Measurements from ENCODE around the gene PHRF1. TPM values are rescaled to one million over a fixed set of nuclear protein-coding genes. Genes with fewer than 3 reads are reported as not detected.
"Not testable (repeated sequence)": the region's sequence is repeated elsewhere in the genome, so short reads cannot be mapped to it uniquely, and the experiment has no call there.

Gene PHRF1
- total RNA-seq, 2 donors from 2014 or later, result 17.3 to 21.5 TPM

GRCh38 chr11:567629-568292 is 8.5 kb upstream of the PHRF1 start:
- intact Hi-C loops (cut with DNase I), result no loop called here
- no peak for DNase-seq
- peak; percentile 15 to 32 for ATAC-seq

GRCh38 chr11:568306-569157 is 7.7 kb upstream of the PHRF1 start:
- peak; percentile 92 to 95 for ATAC-seq
- intact Hi-C loops (cut with DNase I), result no loop called here
- peak; percentile 94 for DNase-seq

- peak; percentile 5 to 8 for ATAC-seq
- intact Hi-C loops (cut with DNase I), result no loop called here
- peak; percentile 66 for DNase-seq
These were observed 6.9 kb upstream of the PHRF1 start for GRCh38 chr11:569158-569885.

GRCh38 chr11:571802-572185 is 4.5 kb upstream of the PHRF1 start:
- intact Hi-C loops (cut with DNase I), result no loop called here
- ATAC-seq (no peak), DNase-seq (no peak)

GRCh38 chr11:573146-573759 is 3.0 kb upstream of the PHRF1 start:
- no peak for ATAC-seq
- DNase-seq, result no peak
- intact Hi-C loops (cut with DNase I), result no loop called here

GRCh38 chr11:574031-574570 is 2.2 kb upstream of the PHRF1 start:
- intact Hi-C loops (cut with DNase I); DNase-seq; ATAC-seq: not testable (repeated sequence)

GRCh38 chr11:574632-575312 is 1.5 kb upstream of the PHRF1 start:
- ATAC-seq (peak; percentile 1 to 7), DNase-seq (no peak)
- intact Hi-C loops (cut with DNase I), result loop anchor here in 1 of 2 donors (5.0 kb wide), 1 partner anchor 38 kb away; no protein-coding TSS in a partner anchor

GRCh38 chr11:575313-575995 is 816 bp upstream of the PHRF1 start:
- DNase-seq (no peak), ATAC-seq (peak; percentile 22 to 29)
- intact Hi-C loops (cut with DNase I), result loop anchor here in 1 of 2 donors (5.0 kb wide), 1 partner anchor 37 kb away; no protein-coding TSS in a partner anchor

GRCh38 chr11:576811-577610 is 741 bp downstream of the PHRF1 start:
- ATAC-seq (no peak), DNase-seq (no peak)
- intact Hi-C loops (cut with DNase I), result loop anchor here in 1 of 2 donors (5.0 kb wide), 1 partner anchor 35 kb away; no protein-coding TSS in a partner anchor

- intact Hi-C loops (cut with DNase I), result loop anchor here in 1 of 2 donors (5.0 kb wide), 1 partner anchor 35 kb away; no protein-coding TSS in a partner anchor
- DNase-seq, result no peak
- no peak for ATAC-seq
These were observed 1.3 kb downstream of the PHRF1 start for GRCh38 chr11:577611-577894.

- DNase-seq, result no peak
- intact Hi-C loops (cut with DNase I), result loop anchor here in 1 of 2 donors (5.0 kb wide), 1 partner anchor 34 kb away; no protein-coding TSS in a partner anchor
- ATAC-seq, result no peak
These were observed 2.2 kb downstream of the PHRF1 start for GRCh38 chr11:578276-579035.

GRCh38 chr11:579830-580601 is 3.7 kb downstream of the PHRF1 start:
- ATAC-seq (no peak), DNase-seq (no peak)
- intact Hi-C loops (cut with DNase I), result loop anchor here in 1 of 2 donors (5.0 kb wide), 1 partner anchor 32 kb away; no protein-coding TSS in a partner anchor

- ATAC-seq (peak; percentile 8 to 21), DNase-seq (no peak)
- intact Hi-C loops (cut with DNase I), result no loop called here
These were observed 5.1 kb downstream of the PHRF1 start for GRCh38 chr11:581342-581741.

GRCh38 chr11:581752-582151 is 5.5 kb downstream of the PHRF1 start:
- no peak for ATAC-seq

GRCh38 chr11:584287-584686 is 8.0 kb downstream of the PHRF1 start:
- intact Hi-C loops (cut with DNase I), result no loop called here
- DNase-seq (no peak), ATAC-seq (no peak)

More at GRCh38 chr11:581752-582151, 5.5 kb downstream of the PHRF1 start:
- intact Hi-C loops (cut with DNase I), result no loop called here
- DNase-seq, result no peak
